ENCODE measurements around the gene TPPP3.
A peak's percentile ranks its signal among the peaks of the same experiment; 100 is the strongest.

The TPPP3 gene

DNA sequence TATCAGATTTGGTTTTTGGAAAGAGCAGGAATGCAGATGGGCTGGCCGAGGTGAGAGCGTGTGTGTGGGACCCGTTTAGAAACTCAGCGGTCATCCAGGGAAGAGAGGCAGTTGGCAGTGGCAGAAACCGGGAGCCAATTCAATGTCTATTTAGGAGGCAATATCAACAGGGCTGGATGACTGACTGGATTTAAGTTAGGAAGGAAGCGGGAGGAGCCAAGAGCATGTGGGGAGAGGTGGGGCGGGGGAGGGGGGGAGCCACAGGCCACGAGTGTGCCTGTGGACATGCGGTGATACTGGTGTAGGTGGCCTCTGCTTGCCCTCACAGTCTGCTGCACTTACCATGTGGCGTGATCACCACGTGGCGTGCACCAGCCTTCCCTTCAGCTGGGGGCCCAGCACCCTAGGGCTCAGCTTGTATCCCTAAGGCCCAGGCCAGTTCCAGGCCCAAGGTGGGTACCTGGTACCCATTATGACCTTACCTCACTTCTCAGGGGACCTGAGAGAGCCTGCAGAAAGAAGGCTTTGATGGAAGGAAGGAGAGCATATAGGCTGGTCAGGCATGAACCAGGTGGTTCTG is 10.8 kb upstream of the TPPP3 start:
- DNase-seq = no peak

GRCh38 chr16:67400901-67401300 is 7.6 kb upstream of the TPPP3 start:
- no peak for DNase-seq

GRCh38 chr16:67399749-67400704 is 6.7 kb upstream of the TPPP3 start:
- DNase-seq = no peak

DNA sequence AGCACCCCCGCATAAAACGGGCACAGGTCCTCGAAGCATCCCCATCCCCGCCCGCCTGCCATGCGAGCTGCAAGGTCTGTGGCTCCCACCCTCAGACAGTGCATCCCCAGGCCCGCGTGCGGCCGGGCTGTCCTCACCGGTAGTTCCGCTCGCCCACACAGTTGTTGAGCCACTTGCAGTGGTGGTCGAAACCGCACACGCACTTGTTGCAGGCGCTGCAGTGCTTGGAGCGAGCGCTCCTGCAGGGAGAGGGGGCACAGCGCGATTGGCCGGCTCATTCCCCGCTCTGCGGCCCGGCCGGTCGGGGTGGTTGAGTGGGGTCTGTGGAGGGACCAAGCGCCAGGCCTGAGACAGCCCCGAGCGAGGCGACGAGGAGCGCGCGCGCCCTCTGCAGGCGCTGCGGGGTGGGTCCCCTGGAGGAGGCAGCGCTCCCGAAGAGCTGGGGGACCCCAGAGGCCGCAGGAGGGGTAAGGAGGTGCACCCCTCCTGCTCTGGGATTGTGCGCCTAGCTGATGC is 6.0 kb upstream of the TPPP3 start:
- DNase-seq = peak; percentile 62

DNA sequence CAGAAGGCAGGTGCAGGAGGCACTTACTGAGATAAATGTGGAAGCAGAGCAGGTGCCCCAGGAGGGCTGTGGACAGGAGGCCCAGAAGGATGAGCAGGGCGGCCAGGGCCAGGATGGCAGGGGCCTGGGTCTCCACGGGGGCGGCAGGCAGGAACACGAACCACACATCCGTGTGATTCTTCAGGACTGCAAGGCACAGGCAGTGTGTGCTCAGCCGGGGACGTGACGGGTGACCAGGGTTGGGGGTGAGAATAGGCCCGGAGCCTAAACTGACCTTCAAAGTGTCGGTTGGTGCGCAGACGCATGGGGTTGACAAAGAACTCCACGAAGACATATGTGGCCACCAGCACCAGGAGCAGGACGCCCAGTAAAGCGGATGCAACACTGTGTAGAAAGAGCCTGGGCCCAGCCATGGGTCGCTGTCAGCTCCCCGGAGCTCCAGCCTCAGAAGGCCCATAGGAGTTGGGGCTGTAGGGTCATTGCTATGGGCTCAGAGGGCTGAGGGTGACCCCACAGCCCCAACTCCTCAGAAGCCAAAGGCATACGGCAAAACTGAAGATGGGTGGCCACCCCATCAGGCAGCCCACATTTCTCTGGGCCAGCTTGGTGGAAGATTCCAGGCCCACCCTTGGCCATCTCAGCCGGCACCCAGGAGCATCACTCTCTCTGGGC is 5.4 kb upstream of the TPPP3 start:
- no peak for DNase-seq

DNA sequence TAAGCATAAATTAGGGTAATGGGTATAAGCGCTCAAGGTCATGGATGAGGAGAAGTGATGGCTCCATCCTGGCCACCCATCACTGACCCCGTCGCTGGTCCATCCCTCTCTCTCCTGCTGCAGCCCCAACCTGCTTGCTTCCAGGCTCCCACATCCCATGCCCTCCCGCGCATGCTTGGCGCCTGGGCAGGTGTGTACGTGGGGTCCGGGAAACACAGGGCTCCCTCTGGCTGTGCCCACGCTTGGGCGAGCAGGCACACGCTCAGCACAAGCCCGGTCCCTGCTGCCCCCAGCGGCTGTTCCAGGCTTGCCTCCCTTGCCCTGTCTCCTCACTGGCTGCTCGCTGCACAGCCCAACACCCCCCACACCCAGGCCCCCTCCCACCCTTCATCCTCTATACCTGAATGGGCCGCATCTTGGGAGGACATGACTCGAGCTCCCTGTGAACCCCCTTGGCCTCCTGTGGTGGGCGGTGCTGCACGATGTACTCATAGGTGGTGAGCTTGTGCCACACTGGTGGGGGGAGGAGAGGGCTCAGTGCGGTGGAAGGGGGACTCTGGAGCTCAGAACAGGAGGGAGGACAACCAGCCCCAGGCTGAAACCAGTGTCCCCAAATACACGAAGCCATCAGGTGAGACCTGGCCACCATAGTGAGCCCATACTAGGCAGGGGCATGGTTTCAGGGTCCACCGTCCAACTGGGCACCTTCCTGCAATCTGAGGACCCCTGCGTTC is 4.7 kb upstream of the TPPP3 start:
- DNase-seq = no peak

- DNase-seq = no peak
Observed at GRCh38 chr16:67397036-67397801, 3.9 kb upstream of the TPPP3 start.

DNA sequence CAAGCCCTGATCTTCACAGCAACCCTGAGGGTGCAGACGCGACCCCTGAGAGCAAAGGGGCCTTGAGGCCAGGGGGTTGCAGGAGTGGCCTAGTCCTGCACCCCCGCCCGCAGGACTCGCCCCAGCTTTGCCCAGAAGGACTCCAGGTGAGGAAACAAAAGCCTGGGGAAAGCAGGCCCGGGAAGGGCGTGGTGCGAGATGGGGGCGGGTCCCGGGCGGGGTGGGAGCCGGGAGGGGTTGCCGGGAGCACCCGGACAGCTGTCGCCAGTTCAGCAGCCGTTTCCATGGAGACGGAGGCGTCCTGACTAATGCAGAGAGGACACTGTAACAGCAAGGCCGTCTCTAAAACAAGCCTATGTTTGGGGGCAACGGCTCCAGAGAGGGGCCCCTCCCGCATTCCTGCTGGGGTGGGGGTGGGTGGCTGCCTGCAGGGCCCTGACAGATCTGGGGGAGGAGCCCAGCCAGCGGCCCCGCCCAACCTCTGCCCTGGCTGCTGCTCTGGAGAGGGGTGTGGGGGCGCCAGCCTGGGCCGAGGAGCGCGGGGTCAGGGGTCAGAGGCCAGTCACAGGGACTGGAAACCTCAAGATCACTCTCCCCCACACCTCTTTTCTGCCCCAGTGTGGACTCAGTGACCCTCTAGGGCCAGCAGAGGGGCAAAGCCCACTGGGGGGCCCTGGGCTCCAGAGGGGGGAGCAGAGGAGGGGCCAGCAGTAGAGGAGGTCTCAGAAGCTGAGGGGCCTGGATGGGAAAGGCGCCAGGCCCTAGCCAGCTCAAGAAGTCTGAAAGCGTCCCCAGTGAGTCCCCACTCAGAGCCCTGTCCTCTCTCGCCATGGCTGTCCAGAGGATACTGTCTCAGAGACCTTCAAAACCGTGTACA is 3.1 kb upstream of the TPPP3 start:
- DNase-seq = peak; percentile 59

DNA sequence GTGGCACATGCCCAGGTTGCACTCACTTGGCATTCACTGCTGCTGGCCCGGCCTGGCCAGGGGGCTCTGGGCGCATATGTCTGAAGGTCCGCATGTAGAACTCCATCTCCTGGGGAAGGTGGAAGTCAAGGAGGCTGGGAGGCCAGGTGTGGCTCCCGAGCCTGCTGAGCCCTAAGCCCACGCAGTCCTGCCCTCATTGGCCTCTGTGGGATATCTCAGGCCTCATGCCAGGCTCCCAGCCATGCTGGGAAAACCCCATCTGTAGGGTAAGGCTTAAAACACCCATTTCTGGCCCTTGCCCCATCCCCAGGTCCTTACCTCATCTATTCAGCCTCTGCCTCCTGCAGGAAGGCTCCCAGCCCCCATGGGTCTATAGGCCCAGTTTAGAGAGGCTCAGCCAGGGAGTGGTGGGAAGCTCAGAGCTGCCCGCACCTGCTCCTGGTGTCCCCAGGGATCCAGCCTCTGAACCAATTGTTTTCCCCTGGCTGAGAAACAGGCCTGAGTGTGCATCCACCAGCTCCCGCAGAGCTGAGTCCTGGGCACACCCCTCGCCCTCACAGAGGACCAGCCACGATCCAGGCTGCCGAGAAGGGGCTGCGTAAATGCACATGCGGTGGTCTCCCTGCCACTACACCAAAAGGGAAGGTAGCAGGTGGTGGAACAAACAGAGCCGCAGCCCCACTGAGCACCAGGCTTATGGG is 2.3 kb upstream of the TPPP3 start:
- no peak for DNase-seq

- no peak for DNase-seq
Observed at GRCh38 chr16:67395105-67395457, 1.8 kb upstream of the TPPP3 start.

GRCh38 chr16:67394155-67395104 is 1.1 kb upstream of the TPPP3 start:
- DNase-seq = peak; percentile 51

DNA sequence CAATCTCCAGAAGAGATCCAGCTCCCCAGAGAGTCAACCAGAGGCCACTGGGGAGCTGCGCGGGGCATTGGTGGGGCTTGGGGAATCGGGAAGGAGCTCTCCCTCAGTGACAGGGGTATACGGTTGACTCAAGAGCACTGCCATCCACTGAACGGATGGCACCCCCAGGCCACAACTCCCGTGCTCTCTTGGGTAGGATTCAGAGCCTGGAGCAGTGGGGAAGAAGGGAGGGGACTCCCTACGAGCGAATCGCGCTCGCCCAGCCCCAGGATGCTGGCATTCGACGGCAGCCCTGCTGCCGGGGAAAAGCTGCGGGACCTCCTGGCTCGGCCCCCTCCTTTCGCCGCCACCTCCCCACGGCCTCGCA is 473 bp upstream of the TPPP3 start:
- DNase-seq = no peak

- no peak for DNase-seq
Observed at GRCh38 chr16:67392301-67393059, 818 bp downstream of the TPPP3 start.

DNA sequence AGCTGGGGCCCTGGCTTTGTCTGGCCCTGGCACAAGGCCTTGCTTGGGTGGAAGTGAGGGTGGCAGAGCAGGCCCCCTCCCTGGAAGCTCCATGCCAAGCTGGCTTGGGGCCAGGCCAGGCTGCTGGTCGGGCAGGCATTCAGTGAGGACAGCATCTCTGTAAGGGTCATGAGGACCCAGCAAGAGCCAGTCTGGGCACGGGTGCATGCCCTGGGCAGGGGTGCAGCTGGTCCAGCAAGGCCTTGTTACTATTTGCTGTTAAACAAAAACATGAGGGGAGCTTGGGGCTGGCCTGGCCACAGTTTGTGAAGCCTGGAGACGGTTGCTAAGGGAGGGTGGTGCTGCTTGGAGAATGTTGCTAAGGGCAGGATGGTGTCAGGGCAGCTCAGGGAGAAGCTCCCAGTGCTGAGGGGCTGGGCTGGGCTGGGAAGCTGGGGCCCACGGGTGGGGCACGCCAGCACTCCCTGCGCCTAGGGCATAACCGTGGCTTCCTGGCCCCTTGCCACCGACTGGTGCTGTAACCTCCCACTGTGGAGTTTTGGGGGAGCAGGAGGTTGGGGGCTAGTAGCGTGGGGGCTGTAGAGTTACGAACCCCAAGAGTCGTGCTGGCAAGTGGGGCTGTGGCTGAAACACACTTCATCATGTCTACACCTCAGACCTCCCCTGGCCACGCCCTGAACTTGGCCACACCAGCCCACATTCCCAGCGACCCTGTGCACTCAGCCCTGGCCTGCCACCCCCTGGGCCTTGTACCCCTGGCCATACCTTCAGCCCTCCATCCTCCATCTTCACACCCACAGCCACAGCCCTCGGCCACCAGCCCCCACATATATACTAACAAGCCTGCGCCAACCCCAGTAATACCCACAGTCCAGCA is 1.6 kb downstream of the TPPP3 start:
- DNase-seq = no peak

GRCh38 chr16:67390816-67391423 is 2.4 kb downstream of the TPPP3 start:
- no peak for DNase-seq

DNA sequence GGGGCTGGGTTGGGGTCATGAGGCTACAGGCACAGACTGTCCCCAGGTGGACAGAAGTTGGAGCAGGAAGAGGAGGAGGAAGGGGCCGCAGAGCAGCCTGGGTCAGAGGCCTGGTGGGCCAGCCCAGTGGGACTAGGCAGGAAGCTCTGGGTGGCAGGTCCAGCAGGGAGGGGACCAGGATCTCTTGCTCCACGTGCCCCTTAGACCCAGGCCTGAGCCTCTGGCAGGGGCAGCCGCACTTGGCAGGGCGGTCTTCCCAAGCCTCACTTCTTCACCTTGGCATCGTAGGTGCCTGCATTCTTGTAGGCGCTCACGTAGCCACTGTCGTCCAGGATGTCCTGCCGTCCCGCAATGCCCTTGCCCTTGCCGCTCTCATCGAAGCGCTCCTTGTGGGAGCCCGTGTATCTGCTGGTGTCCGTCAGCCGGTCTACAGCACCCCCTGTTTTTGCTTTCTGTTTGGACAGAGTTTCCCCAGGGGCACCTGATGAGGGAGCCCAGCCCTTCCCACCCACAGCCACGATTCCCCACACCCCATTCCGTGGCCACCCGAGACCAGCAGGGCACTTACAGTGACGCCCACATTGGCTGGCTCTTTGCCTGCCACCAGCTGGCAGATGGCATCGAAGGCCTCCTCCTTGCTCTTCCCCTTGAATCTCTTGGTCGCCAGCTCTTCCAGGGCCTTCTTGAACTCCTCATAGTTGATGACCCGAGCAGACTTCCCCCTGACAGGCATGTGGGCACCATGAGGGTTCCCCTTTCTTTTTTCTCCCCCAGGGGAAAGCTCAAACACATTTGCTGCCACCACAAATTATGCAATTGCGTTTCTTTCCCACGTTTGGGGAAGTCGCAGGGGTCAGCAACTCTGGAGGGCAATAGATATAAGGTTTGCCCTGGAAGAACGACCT is 3.1 kb downstream of the TPPP3 start:
- peak; percentile 67 for DNase-seq
